ENCODE data around the gene ASCC1. TPM values are rescaled to one million over a fixed set of nuclear protein-coding genes. Genes with fewer than 3 reads are reported as not detected.
A peak's percentile ranks its signal among the peaks of the same experiment; 100 is the strongest.

The ASCC1 gene
- total and polyA plus RNA-seq, 2 experiments from 2014 or later, result 25.2 to 30.0 TPM

- in situ Hi-C loops (cut with MboI), result no loop called here
- no peaks in the 10 kb centered on the region for H3K36me3 ChIP-seq (ENCODE audit: low read depth)
- H3K4me2 ChIP-seq (ENCODE audit: unreplicated experiment), result no peak overlapping the region
- no peak overlapping the region for H3K27ac ChIP-seq
- H3K79me2 ChIP-seq (ENCODE audit: insufficient read depth), result no peaks in the 10 kb centered on the region
- H3K9ac ChIP-seq, result no peak overlapping the region
- TF ChIP-seq EZH2 (IDR thresholded peaks at IDR 0.05; ENCODE audit: insufficient read depth, poor library complexity, severe bottlenecking) (no peak), EZH2phosphoT487 (IDR thresholded peaks at IDR 0.05; ENCODE audit: insufficient read depth, low read depth) (no peak)
- no peaks in the 10 kb centered on the region for H4K20me1 ChIP-seq (ENCODE audit: insufficient read depth)
- H2AFZ ChIP-seq, result no peak overlapping the region
- peak; percentile 4 for DNase-seq
- WGBS, 2 experiments (ENCODE audit: low coverage in 1 of 2, low lambda C conversion rate in 2 of 2, missing lambda C conversion rate in 2 of 2), result 86 to 87% methylated on average over 7 of the region's 7 CpGs
- H3K4me1 ChIP-seq (ENCODE audit: insufficient read depth), result peaks cover 42% of the 10 kb centered on the region
- no peak overlapping the region for H3K4me3 ChIP-seq
- H3F3A ChIP-seq (ENCODE audit: insufficient read depth), result peaks cover 54% of the 10 kb centered on the region
- no peaks in the 10 kb centered on the region for H3K9me3 ChIP-seq (ENCODE audit: low read depth)
- no peaks in the 10 kb centered on the region for H3K9me2 ChIP-seq (ENCODE audit: insufficient read depth)
- no peaks in the 10 kb centered on the region for H3K27me3 ChIP-seq (replicated peaks; ENCODE audit: insufficient read depth)
Measured at GRCh38 chr10:72173619-72174296, 42.3 kb downstream of the ASCC1 start.

- peaks cover 42% of the 10 kb centered on the region for H3K4me1 ChIP-seq (ENCODE audit: insufficient read depth)
- no peak for DNase-seq
- H3K4me2 ChIP-seq (ENCODE audit: unreplicated experiment), result no peak overlapping the region
- no peaks in the 10 kb centered on the region for H3K36me3 ChIP-seq (ENCODE audit: low read depth)
- no peak overlapping the region for H3K4me3 ChIP-seq
- in situ Hi-C loops (cut with MboI), result no loop called here
- no peak overlapping the region for H2AFZ ChIP-seq
- no peak overlapping the region for H3K27ac ChIP-seq
- no peaks in the 10 kb centered on the region for H4K20me1 ChIP-seq (ENCODE audit: insufficient read depth)
- 95 to 97% methylated on average over 3 of the region's 3 CpGs for WGBS, 2 experiments (ENCODE audit: low coverage in 1 of 2, low lambda C conversion rate in 2 of 2, missing lambda C conversion rate in 2 of 2)
- no peaks in the 10 kb centered on the region for H3K9me3 ChIP-seq (ENCODE audit: low read depth)
- TF ChIP-seq EZH2 (IDR thresholded peaks at IDR 0.05; ENCODE audit: insufficient read depth, poor library complexity, severe bottlenecking), result no peak
- TF ChIP-seq EZH2phosphoT487 (IDR thresholded peaks at IDR 0.05; ENCODE audit: insufficient read depth, low read depth), result no peak
- H3K27me3 ChIP-seq (replicated peaks; ENCODE audit: insufficient read depth), result no peaks in the 10 kb centered on the region
- no peaks in the 10 kb centered on the region for H3K9me2 ChIP-seq (ENCODE audit: insufficient read depth)
- H3K9ac ChIP-seq, result no peak overlapping the region
- peaks cover 54% of the 10 kb centered on the region for H3F3A ChIP-seq (ENCODE audit: insufficient read depth)
- H3K79me2 ChIP-seq (ENCODE audit: insufficient read depth), result no peaks in the 10 kb centered on the region
Measured at GRCh38 chr10:72173262-72173618, 42.8 kb downstream of the ASCC1 start.

- H3K27me3 ChIP-seq (replicated peaks; ENCODE audit: insufficient read depth), result no peaks in the 10 kb centered on the region
- peak overlapping the region; percentile 45 for H3K27ac ChIP-seq
- H3K36me3 ChIP-seq (ENCODE audit: low read depth), result no peaks in the 10 kb centered on the region
- no peaks in the 10 kb centered on the region for H3K9me3 ChIP-seq (ENCODE audit: low read depth)
- in situ Hi-C loops (cut with MboI), result no loop called here
- DNase-seq, result peak; percentile 86
- 0 out of 2 replicates have a peak, but pooled peaks cover under 1% of the 10 kb centered on the region for H3K79me2 ChIP-seq (ENCODE audit: insufficient read depth)
- no peaks in the 10 kb centered on the region for H4K20me1 ChIP-seq (ENCODE audit: insufficient read depth)
- no peaks in the 10 kb centered on the region for H3K9me2 ChIP-seq (ENCODE audit: insufficient read depth)
- no peak for TF ChIP-seq EZH2phosphoT487 (IDR thresholded peaks at IDR 0.05; ENCODE audit: insufficient read depth, low read depth)
- TF ChIP-seq EZH2 (IDR thresholded peaks at IDR 0.05; ENCODE audit: insufficient read depth, poor library complexity, severe bottlenecking), result no peak
- H3F3A ChIP-seq (ENCODE audit: insufficient read depth), result peaks cover 52% of the 10 kb centered on the region
- no peak overlapping the region for H3K4me3 ChIP-seq
- no peak overlapping the region for H2AFZ ChIP-seq
- peak overlapping the region; percentile 67 for H3K4me2 ChIP-seq (ENCODE audit: unreplicated experiment)
- no peak overlapping the region for H3K9ac ChIP-seq
- peaks cover 42% of the 10 kb centered on the region for H3K4me1 ChIP-seq (ENCODE audit: insufficient read depth)
- WGBS, 2 experiments (ENCODE audit: low coverage in 1 of 2, low lambda C conversion rate in 2 of 2, missing lambda C conversion rate in 2 of 2), result 31 to 32% methylated on average over 7 of the region's 7 CpGs
Measured at GRCh38 chr10:72171175-72171630, 44.9 kb downstream of the ASCC1 start.

GRCh38 chr10:72170733-72171132 lies 45.3 kb downstream of the ASCC1 start:
- H3K4me1 ChIP-seq (ENCODE audit: insufficient read depth), result peaks cover 38% of the 10 kb centered on the region
- peak overlapping the region; percentile 67 for H3K4me2 ChIP-seq (ENCODE audit: unreplicated experiment)
- WGBS, 2 experiments (ENCODE audit: low coverage in 1 of 2, low lambda C conversion rate in 2 of 2, missing lambda C conversion rate in 2 of 2), result 81% methylated on average over 4 of the region's 4 CpGs
- TF ChIP-seq EZH2 (IDR thresholded peaks at IDR 0.05; ENCODE audit: insufficient read depth, poor library complexity, severe bottlenecking) (no peak), EZH2phosphoT487 (IDR thresholded peaks at IDR 0.05; ENCODE audit: insufficient read depth, low read depth) (no peak)
- in situ Hi-C loops (cut with MboI), result no loop called here
- no peaks in the 10 kb centered on the region for H3K9me2 ChIP-seq (ENCODE audit: insufficient read depth)
- peaks cover 47% of the 10 kb centered on the region for H3F3A ChIP-seq (ENCODE audit: insufficient read depth)
- H3K9ac ChIP-seq, result no peak overlapping the region
- no peaks in the 10 kb centered on the region for H3K27me3 ChIP-seq (replicated peaks; ENCODE audit: insufficient read depth)
- DNase-seq, result no peak
- no peaks in the 10 kb centered on the region for H3K36me3 ChIP-seq (ENCODE audit: low read depth)
- peak overlapping the region; percentile 45 for H3K27ac ChIP-seq
- no peaks in the 10 kb centered on the region for H4K20me1 ChIP-seq (ENCODE audit: insufficient read depth)
- H3K9me3 ChIP-seq (ENCODE audit: low read depth), result no peaks in the 10 kb centered on the region
- no peak overlapping the region for H2AFZ ChIP-seq
- no peak overlapping the region for H3K4me3 ChIP-seq
- H3K79me2 ChIP-seq (ENCODE audit: insufficient read depth), result 0 out of 2 replicates have a peak, but pooled peaks cover 6% of the 10 kb centered on the region

Data from GM23248 (cell line).